Suppressor macrophage treated with lipopolysaccharide for 4 hours (primary cell): ENCODE measurements around the gene CORO2B.
A peak's percentile ranks its signal among the peaks of the same experiment; 100 is the strongest.

Experiments used
- DNase-seq: peaks from one replicate; pipeline ENCODE4 v3.0.0-alpha.2; 2020

The CORO2B gene

DNA sequence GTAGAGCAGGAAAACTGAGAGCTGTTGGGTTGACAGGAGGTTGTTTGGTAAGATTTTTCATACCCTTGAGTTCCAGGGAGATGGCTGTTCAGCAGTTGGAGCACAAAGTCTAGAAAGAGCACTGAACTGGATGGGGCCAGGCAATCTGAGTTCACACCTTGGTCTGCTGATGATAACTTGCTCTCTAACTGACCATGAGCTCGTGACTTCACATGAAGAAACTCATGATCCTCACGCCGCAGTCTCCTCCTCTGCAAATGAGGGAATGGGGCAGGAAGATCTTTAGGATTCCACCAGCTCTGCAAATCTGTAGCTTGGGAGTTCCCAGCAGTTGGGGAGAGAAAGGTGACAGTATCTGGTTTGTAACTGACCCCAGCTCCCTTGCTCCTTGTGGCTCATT lies 33.7 kb downstream of the CORO2B start:
- no peak for DNase-seq

DNA sequence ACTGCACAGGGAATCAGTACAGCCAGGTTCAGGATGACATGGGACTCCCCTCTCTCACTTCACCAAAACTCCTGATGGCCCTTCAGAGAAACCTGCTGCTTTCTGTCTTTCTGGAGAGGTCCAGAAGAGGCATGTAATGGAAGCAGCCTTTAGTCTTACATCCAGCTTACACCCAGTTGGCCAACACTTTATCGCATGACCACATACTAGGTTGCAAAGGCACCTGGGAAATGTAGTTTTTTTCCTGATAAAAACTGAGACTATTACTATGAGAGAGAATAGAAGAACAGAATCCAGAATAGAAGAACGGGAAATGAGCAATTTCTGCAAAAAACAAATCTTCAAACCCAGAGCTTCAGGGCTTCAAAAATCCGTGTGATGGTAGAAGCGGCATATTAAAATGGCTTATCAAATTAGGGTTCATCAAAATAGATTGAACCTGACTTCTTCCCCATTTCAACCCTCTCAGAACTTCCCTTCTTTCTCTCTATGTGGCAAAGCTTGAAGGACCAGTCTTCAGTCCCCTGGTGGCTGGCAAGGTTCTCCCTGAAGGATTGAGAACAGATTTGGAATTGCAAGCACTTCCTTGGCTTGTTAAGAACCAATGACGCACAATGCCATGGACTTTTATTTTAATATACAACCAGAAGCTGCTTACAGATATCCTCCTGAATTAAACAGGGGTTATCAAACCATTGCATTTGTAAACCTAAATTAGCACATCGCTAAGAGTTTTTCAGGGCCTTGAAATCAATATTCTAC lies 34.4 kb downstream of the CORO2B start:
- DNase-seq: peak; percentile 21

DNA sequence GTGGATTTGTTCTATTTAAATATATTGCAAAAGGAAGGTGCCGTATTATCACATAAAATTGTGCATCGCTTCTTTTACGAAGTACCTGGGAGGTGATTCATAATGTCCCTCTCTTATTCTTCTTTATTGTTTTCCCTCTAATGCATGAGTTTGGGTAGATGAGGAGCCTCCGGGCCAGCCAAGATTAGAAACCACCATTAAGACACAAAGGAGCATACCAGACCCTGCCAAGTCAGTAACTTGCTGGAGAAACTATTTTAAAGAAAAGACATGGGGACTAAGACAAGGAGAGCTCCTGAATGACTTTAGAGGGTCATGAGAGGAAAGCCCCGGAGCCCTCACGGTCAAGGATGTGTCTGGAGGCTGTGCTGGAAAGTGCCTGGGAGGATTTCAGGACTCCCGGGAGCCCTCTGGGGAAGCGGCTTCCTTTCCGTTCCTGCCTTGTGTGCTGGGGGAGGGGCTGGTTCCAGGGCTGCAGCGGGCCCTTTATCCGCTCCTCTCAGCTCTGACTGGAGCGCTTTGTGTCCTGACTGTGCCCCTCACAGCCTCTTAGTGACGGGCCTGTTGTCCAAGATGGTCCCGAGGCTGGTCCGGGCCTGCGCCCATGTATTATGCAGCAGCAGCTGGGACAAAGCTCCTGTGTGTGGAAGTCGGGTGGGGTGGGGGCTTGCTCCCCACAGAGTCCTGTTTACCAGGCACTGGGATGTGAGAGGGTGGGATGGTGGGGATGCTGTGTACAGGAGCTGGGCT lies 35.7 kb downstream of the CORO2B start:
- DNase-seq: no peak

DNA sequence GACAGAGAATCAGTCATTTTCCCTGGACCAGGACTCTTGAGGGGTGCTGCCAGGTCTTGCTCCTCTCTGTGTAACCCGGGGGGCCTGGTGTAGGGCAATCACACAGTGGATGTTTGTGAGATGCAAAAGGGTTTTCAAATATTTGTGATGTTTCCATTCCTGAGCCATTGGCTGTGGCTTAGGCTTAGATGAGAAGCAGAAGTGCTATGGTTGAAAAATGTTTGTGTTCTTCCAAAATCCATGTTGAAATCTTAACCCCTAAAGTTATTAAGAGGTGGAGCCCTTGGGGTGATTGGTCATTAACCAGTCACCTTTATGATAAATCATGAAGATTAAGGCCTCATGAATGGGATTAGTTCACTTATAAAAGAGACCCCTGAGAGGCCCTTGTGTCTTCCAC lies 36.5 kb downstream of the CORO2B start:
- no peak for DNase-seq

DNA sequence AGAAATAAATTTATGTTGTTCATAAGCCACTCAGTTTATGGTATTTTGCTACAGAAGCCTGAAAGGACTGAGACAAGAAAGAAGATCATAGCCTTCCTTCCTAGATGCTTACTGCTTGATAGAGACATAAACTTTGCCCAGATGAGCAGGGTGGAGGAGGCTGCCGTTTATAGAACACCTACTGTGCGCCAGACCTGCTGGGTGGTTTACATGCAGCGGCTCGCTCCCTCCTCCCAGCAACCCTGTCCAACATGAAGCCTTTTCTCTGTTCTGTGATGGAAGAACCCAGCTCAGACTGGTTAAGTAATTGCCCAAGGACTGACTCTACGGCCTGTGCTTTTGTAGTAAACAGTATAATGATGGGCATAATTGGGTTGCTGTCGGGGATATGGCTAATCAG lies 37.0 kb downstream of the CORO2B start:
- DNase-seq: no peak

DNA sequence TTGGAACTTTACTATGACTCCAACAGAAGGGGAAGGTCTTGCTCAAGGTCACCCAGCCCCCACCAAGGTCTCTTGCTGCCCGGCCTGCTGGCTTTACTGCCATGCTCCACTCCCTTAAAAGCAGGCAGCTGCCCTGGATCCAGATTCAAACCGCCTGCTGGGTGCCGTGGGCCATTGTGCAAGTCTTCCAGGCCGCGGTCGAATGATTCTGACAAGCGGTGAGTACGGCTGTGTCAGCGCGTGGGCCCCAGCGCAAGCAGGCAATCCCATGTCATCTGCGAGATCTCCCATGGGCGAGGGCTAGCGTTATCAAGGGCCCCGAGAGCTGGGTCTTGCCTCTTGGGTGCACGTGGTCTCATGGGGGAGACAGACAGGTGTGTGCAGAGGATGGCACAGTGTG lies 37.6 kb downstream of the CORO2B start:
- DNase-seq: no peak

DNA sequence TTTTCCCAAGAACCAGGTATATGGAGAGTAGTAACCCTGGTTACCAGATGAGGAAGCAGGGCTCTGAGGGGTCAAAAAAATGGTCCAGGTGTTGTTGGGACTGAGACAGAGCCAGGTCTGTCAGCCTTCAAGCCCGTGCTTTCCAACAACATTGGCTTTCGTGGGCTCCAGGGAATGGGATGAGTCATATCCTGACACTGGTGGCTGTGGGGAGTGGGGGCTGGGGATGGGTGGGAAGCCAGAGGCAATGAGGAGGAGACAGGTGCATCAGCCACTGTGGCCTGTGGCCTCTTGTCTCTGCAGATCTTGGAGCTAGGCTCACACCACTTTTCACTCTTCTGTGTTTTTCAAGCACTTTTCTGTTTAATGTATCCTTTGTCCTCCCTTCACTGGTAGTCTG lies 38.2 kb downstream of the CORO2B start:
- no peak for DNase-seq

DNA sequence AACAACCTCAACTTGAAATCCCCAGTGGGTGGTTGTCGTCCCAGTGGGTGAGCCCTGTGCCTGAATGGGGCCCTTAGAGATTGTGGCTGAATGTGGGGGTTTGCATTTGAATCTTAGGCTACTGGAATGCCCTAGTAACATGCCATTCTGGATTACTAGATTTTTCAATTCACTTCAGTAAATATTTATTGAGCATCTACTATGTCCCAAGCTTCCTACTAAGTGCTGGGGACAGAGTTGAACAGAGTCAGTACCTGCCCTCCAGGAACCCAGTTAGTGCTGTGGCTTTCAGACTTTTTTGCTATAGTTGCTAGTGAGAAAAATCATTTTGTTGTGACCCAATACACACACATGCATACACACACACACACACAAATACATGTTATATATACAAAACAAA lies 39.0 kb downstream of the CORO2B start:
- DNase-seq: no peak

DNA sequence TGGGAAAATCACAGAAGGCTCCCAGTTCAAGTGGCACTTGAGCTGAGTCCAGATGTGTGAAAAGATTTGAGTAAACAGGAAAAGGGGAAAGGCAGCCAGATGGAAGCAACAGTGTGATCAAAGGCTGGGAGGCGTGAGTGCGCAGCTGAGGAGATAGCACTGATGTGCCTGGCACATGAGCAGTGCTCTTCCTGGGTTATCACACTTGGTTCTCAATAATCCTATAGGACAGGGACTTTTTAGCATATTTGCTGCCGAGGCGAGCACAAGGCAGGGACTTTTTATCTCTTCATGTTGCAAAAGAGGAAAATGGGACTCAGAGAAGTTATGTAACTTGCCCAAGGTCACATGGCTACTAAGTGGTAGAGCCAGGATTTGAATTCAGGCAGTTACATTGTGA lies 39.6 kb downstream of the CORO2B start:
- DNase-seq: peak; percentile 74

DNA sequence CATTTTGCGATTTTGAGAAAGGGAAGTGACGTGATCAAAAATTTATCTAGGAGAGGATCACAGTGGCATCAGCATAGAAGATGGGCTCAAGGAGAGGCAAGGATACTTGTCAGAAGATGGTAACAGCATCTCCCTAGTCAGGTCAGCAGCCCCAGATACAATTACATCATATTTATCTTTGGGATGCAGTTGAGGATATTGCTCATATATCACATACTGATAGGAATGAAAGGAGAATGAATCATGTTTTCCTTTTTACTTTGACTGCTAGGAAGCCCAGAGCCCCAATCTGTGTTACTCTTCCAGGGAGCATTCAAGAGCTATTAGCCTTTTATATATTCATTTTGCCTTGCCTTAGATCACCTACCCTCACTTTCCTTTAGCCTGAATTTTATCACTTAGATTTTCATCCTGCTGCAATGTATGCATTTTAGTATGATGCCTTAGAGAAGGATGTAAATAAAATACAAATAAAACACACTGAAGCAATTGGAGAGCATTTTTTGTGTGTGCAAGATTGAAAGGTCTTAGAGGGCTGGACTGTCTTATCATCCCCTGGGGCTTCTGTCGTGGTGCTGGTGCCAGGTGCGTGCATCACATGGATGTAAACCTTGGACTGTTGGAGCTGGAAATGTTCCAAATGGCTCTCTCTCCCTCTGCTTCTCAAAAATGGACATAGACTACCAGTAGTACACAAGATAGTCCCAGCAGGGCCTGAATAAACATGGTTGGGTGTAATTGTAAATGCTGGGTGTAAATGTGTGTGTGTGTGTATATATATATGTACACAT lies 40.3 kb downstream of the CORO2B start:
- DNase-seq: peak; percentile 10

DNA sequence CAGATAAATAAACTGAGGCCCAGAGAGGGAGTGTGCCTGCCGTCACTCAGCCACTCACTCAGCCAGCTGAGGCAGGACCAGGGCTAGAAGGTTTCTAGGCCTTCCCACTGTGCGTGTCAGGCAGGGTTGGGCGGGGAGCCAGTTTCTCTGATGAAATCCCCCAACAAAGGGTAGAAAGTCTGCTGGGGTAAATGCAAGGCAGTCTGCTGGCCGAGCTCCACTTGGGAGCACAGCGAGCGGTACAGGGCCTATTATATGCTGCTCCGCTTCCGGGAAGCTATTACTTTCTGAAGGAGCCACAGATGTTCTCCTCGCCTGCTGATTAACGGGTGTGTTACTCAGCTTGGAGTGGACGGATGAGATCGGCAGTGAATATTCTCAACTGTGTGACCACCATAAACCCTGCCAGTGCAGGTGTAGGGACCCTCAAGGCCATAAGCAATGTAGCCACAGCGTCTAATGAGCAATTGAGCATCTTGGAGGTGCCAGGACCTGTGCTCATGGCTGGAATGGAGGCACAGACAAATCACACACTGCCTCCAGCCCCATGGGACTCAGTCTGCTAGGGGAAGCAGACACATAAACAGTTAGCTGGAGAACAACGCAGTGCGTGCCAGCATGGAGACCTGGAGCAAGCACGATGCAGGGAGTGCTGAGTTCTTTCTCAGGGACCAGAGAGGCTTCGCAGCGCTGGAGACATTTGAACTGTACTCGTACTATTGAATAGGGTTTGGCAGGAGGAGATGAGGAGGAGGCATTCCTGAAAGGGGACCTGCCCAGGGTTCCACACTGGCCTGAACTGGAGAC lies 42.1 kb downstream of the CORO2B start:
- DNase-seq: no peak

DNA sequence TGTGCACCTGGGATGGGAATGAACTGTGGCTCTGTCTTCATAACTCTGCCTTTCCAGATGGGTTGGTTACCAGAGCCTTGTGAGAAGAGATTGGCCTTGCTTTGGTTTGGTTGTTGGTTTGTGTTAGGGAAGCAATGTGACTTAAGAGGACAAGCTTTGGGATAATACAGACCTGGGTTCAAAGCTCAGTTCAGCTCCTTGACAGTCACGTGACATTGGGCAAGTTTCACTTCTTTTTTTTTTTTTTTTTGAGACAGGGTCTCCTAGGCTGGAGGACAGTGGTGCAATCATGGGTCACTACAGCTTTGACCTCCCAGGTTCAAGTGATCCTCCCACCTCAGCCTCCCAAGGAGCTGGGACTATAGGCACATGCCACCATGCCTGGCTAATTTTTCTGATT lies 42.7 kb downstream of the CORO2B start:
- DNase-seq: no peak

DNA sequence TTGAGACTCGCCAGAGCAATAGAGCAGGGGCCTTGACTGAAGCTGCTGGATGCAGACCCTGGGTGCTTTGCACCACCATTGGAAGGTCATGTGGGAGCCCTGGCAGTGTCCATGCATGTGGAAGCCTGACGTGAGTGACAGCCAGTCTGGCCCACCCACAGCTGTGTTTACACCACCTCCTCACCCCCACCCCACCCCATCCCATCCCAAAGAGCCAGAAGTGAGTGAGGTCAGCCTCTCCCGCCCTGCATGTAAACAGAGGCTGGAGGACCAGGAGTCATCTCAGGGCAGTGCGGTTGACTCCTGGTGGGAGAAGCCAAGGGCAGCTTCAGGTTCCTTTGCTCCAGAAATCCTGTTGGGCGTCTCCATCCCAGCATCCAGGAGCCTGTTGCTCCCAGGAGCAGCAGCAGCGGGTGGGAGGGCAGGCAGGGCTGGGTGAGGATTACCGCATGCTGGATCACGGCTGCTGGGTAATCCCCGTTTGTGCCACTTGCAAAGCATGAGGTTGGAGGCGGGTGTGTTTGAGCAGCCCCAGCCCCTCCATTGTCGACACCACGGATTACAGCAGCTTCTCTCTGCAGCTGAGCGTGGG lies 44.6 kb downstream of the CORO2B start:
- no peak for DNase-seq

DNA sequence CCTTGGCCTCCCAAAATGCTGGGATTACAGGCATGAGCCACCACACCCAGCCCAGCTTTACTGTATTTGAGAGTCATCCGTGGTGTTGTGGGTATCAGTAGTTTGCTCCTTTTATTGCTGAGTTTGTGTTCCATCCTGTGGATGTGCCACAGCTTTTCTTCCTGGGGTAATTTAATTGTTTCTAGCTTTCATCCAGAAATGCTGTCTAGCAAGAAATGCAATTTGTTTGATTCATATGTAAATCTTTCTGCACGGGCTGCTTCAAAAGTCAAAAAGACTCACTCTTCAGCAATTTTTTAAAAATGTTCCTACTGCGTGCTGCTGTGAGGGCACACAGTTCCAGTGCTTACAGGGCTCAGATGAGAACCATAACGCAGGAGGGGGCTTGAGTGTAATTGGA lies 47.1 kb downstream of the CORO2B start:
- no peak for DNase-seq

DNA sequence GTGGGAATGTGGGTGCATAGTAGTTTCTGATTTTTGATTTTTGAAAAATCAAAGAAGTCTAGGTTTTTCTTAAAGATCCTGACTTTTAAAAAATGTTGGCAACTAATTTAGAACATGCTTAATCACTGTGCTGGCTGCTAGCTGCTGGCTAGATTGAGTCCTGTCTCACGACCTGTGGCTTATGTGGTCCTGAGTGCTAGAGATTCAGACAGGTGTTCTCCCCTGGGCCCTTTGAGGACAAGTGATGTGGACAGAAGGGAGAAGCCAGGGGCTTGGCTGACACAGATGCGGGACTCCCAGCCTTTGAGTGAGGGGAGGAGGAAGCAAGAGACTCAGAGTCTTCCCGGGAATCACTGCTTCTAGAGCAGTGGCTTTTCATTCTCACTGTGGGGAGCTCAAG lies 47.5 kb downstream of the CORO2B start:
- no peak for DNase-seq

DNA sequence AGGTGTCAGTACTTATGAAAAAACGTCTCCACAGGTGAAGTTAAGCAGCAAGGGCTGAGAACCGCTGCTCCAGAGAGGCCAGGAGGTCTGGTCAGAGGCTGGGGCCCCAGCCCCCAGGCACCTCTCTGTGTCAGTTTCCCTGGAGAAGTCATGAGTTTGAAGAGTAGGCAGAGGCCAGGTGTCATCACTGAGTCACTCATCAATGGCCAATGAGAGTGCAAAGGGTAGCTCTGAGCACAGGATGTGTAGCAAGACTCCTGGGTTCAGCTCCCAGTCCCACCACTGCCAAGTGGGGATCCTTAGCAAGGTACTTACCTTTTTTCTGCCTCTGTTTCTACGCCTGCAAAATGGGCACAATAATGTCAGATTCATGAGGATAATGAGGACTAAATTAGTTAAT lies 47.9 kb downstream of the CORO2B start:
- DNase-seq: no peak

DNA sequence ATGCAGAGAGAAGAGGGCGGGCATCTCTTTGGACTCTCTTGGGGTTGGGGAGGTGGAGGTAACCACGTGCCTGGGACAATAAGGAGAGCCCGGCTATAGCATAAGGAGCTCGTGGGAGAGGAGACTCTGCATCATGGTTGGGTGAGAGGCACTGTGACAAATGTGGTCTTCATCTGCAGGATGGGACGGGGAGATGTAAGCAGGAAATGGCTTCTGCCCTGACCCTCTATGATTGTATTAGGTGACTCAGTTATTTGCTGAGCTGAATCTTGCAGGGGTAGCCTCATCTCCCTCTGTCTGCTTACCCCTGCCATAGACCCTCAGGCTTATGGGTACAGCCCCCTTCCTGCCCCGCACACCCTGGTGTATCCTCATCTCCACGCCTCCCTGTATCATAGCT lies 48.7 kb downstream of the CORO2B start:
- no peak for DNase-seq

DNA sequence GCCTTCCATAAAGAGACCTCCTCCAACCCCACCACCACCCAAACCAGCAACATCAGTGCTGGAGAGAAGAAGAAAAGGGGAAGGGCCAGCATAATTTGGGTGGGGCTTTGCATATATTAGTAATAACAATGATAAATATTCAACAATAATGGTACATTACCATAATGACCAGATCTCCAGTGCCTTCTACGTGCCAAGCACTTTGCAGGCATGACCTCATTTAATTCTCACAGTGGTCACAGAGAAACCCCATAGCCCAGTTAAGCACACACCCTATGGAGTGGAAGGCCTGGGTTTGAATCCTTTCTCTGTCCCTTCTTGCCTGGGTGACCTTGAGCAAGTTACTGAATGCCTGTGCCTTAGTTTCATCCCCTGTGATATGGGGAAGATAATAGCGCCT lies 49.2 kb downstream of the CORO2B start:
- no peak for DNase-seq

DNA sequence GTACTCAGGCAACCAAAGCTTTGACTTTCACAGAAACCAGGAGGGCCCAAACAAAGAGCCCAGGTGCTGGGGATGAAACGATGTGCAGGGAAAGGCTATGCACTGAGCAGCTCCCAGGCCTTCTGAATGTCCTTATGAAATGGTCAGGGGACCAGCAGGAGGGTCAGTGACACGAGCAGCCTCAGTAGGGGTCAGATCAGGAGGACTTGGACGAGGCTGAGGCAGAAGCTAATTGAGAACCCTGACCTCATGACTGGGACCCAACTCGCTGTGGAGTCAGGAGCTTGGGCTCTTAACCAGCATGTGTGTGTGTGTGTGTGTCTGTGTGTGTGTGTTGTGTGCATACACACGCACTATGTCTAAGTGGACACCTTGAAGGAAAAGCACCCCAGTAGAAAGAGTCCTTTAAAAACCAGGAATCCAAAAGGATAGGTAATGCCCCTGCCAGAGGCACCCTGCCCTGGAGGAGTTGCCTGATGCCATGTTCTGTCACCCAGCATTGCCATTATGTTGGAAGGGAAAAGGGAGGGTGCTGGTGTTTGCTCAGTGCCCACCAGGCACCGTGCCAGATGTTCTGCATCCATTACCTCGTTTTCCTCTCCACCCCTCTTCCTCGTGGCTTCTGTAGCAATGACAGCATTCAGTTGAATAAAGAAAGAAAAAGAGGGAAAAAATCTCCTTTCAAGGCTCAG lies 50.9 kb downstream of the CORO2B start:
- no peak for DNase-seq

DNA sequence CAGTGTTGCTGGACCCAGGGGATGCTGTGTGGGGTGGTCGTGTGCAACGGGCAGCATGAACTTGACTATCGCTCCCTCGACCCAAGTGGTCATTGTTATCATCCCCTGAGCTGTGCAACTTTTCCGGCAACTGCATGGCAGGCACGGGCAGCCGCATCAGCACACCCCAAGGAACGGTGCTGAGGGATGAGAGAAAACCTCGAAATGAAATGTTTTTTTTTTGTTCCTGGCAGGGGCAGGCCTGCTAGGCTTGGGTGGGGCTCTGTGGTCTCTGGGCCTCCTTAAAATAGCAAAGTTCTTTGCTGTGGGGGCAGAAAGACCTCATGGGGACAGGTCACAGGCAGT lies 51.4 kb downstream of the CORO2B start:
- no peak for DNase-seq

DNA sequence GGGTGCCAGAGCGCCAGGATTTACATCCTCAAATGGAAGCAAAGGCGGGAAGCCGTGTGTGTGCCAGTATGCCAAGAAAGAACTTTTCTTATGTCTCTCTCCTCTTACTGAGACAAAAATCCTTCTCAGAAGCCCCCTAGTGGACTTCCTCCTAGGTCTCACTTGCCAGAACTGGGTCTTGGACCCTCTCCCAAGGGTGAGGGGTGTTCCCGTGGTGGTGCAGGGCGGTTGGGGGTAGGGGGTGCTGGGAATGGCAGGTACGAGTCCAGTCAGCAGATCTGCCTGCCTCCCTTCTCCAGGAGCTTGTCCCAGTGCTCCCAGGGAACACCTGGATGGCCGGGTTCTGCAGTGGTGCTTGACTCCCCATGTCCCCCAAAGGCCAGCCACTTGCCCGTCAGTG lies 52.0 kb downstream of the CORO2B start:
- DNase-seq: no peak

DNA sequence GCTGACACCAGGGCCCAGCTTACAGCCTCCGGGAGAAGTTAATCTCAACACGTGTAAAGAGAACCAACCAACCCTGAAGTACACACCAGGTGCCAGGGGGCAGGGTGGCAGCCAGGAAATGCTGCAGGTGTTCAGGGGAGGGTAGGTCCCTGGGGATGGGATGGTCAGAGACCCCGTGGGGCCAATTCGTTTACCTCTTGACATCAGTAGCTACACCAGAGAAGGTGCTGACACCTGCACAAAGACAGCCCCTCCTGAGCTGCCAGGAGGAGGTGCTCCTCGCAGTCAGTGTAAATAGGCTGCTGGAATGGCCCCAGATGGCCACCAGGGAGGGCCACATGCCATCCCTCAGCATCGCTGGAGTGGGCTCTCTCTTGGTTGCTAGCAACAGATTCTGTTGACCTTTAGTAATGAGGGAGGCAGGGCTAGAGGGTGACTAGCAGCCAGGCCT lies 52.8 kb downstream of the CORO2B start:
- DNase-seq: no peak
